Measurements from ENCODE around the gene DNAJC15.

DNA sequence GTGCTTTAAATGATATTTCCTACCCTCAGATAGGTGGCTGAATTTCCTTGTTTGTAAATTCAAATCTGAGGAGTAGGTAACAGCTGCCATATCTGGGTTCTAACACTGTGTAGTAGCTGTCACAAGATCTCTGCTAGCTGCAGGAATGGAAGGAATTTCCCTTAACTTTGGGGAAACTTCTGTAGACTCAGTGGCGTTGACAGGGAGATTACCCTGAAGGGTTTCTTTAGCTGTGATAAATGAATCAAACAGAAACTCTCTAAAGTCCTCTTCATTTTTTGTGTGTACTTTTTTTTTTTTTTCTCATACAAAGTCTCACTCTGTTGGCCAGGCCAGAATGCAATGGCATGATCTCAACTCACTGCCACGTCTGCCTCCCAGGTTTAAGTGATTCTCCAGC lies 26.0 kb upstream of the DNAJC15 start:
- TF ChIP-seq CTCF (IDR thresholded peaks at IDR 0.05) (no peak), POLR2AphosphoS5 (IDR thresholded peaks at IDR 0.05; ENCODE audit: insufficient read depth in 1 of 2, low read depth in 1 of 2) (no peak)
